Lower leg skin (tissue), 3 donors: ENCODE results near the gene ZNF778.

Experiments used
- CTCF ChIP-seq, 3 donors: fragments of 450-650 bp; IDR thresholded peaks; one replicate each; pipeline ENCODE4 v1.5.1; 2016; ENCODE audit warnings: antibody characterized with exemption in 3 of 3, mild to moderate bottlenecking in 3 of 3, moderate library complexity in 2 of 3
- POLR2A ChIP-seq, 2 donors: fragments of 450-650 bp; IDR thresholded peaks; one replicate each; pipeline ENCODE4 v1.6.1; 2016 to 2017; ENCODE audit warnings: antibody characterized with exemption in 2 of 2, mild to moderate bottlenecking in 1 of 2, moderate library complexity in 1 of 2

GRCh38 chr16:89173174-89173921, 44.2 kb upstream of the ZNF778 start:
- TF ChIP-seq CTCF (IDR thresholded peaks at IDR 0.05) (no peak), POLR2A (IDR thresholded peaks at IDR 0.05) (no peak)
